H9 (cell line): Measurements from ENCODE around the gene GPR45. TPM values are rescaled to one million over a fixed set of nuclear protein-coding genes. Genes with fewer than 3 reads are reported as not detected.

ENCODE experiments used
- DNase-seq: peaks from one replicate; pipeline ENCODE4 v3.0.0-alpha.2; 2017
- H2AFZ ChIP-seq: one replicate; pipeline ENCODE4 v1.6.1; 2013; ENCODE audit warnings: mild to moderate bottlenecking, low read length, control low read depth, moderate library complexity
- H2AK5ac ChIP-seq: 2 replicates; pipeline ENCODE4 v1.6.1; 2013; ENCODE audit warnings: low read length, control low read depth, mixed read lengths; ENCODE audit not compliant: insufficient read length
- H2BK120ac ChIP-seq: one replicate; pipeline ENCODE4 v1.6.1; 2013; ENCODE audit warnings: low read depth, mild to moderate bottlenecking, low read length, control low read depth, inconsistent platforms; ENCODE audit not compliant: poor library complexity, severe bottlenecking
- H2BK12ac ChIP-seq: 2 replicates; pipeline ENCODE4 v1.6.1; 2013; ENCODE audit warnings: low read length, control low read depth, mixed read lengths, low read depth; ENCODE audit not compliant: insufficient read length
- H2BK15ac ChIP-seq: 2 replicates; pipeline ENCODE4 v1.6.1; 2013; ENCODE audit warnings: low read depth, low read length, control low read depth
- H2BK20ac ChIP-seq: one replicate; pipeline ENCODE4 v1.6.1; 2013; ENCODE audit warnings: low read depth, mild to moderate bottlenecking, low read length, control low read depth, inconsistent platforms; ENCODE audit not compliant: poor library complexity, severe bottlenecking
- H2BK5ac ChIP-seq: 2 replicates; pipeline ENCODE4 v1.6.1; 2013; ENCODE audit warnings: low read length, control low read depth, mixed read lengths; ENCODE audit not compliant: insufficient read length
- H3K14ac ChIP-seq: 2 replicates; pipeline ENCODE4 v1.6.1; 2013; ENCODE audit warnings: low read length, control low read depth; ENCODE audit not compliant: insufficient read depth
- H3K18ac ChIP-seq: 2 replicates; pipeline ENCODE4 v1.6.1; 2013; ENCODE audit warnings: low read depth, mild to moderate bottlenecking, mixed read lengths, low read length, control low read depth; ENCODE audit not compliant: insufficient read length
- H3K23ac ChIP-seq: 2 replicates; pipeline ENCODE4 v1.6.1; 2013; ENCODE audit warnings: low read length, control low read depth, mixed read lengths, low read depth; ENCODE audit not compliant: insufficient read length
- H3K23me2 ChIP-seq: 2 replicates; pipeline ENCODE4 v1.6.1; 2013; ENCODE audit warnings: low read depth, mild to moderate bottlenecking, mixed read lengths, low read length, control low read depth; ENCODE audit not compliant: insufficient read length, poor library complexity, severe bottlenecking
- H3K27ac ChIP-seq: 2 replicates; pipeline ENCODE4 v1.5.1; 2013; ENCODE audit warnings: low read length, control low read depth, mixed read lengths, low read depth; ENCODE audit not compliant: insufficient read length
- H3K27me3 ChIP-seq: 2 replicates; pipeline ENCODE4 v1.6.1; 2013; ENCODE audit warnings: low read length, control low read depth, inconsistent platforms; ENCODE audit not compliant: insufficient read depth
- H3K4ac ChIP-seq: 2 replicates; pipeline ENCODE4 v1.6.1; 2013; ENCODE audit warnings: low read depth, mild to moderate bottlenecking, control low read depth, inconsistent platforms, low read length, moderate library complexity
- H3K4me1 ChIP-seq: 2 replicates; pipeline ENCODE4 v1.6.1; 2013; ENCODE audit warnings: low read length, control low read depth, inconsistent platforms; ENCODE audit not compliant: insufficient read depth
- H3K4me2 ChIP-seq: 2 replicates; pipeline ENCODE4 v1.6.1; 2013; ENCODE audit warnings: low read length, control low read depth, mixed read lengths; ENCODE audit not compliant: insufficient read length, insufficient read depth
- H3K56ac ChIP-seq: 2 replicates; pipeline ENCODE4 v1.6.1; 2013; ENCODE audit warnings: low read depth, mild to moderate bottlenecking, mixed read lengths, low read length, control low read depth; ENCODE audit not compliant: insufficient read length
- H3K79me1 ChIP-seq: 2 replicates; pipeline ENCODE4 v1.6.1; 2013; ENCODE audit warnings: low read depth, mild to moderate bottlenecking, moderate library complexity, low read length, control low read depth, inconsistent platforms; ENCODE audit not compliant: insufficient read depth, poor library complexity, severe bottlenecking
- H3K79me2 ChIP-seq: 2 replicates; pipeline ENCODE4 v1.6.1; 2013; ENCODE audit warnings: low read length, control low read depth, inconsistent platforms; ENCODE audit not compliant: insufficient read depth
- H3K9ac ChIP-seq: 2 replicates; pipeline ENCODE4 v1.6.1; 2013; ENCODE audit warnings: low read length, control low read depth, mixed read lengths; ENCODE audit not compliant: insufficient read length; ENCODE audit errors: extremely low read depth
- H3K9me3 ChIP-seq: one replicate; pipeline ENCODE4 v1.6.1; 2013; ENCODE audit warnings: low read depth, low read length, inconsistent platforms; ENCODE audit not compliant: control insufficient read depth
- H3T11ph ChIP-seq: one replicate; pipeline ENCODE4 v1.6.1; 2013; ENCODE audit warnings: mild to moderate bottlenecking, low read length, control low read depth, inconsistent platforms
- H4K20me1 ChIP-seq: one replicate; pipeline ENCODE4 v1.6.1; 2013; ENCODE audit not compliant: control insufficient read depth, insufficient read length, insufficient read depth
- H4K5ac ChIP-seq: 2 replicates; pipeline ENCODE4 v1.6.1; 2013; ENCODE audit warnings: low read depth, mild to moderate bottlenecking, mixed read lengths, low read length, control low read depth; ENCODE audit not compliant: insufficient read length
- H4K8ac ChIP-seq: replicated peaks from 2 replicates; pipeline ENCODE4 v1.6.1; 2013; ENCODE audit warnings: low read length, control low read depth, mixed read lengths, low read depth; ENCODE audit not compliant: insufficient read length
- H4K91ac ChIP-seq: 2 replicates; pipeline ENCODE4 v1.6.1; 2013; ENCODE audit warnings: low read depth, mild to moderate bottlenecking, moderate library complexity, mixed read lengths, low read length, control low read depth; ENCODE audit not compliant: insufficient read length
- H3K27ac Mint-ChIP-seq, 3 experiments: 2 replicates in 2 of 3; 3 replicates in 1 of 3; pipeline ENCODE4 v1.8.0; 2020 to 2021; ENCODE audit warnings: mixed read lengths in 3 of 3, mild to moderate bottlenecking in 1 of 3, moderate library complexity in 1 of 3
- H3K27me3 Mint-ChIP-seq: 2 replicates; pipeline ENCODE4 v1.8.0; 2021; ENCODE audit warnings: low read depth, mild to moderate bottlenecking, moderate library complexity, mixed read lengths
- H3K36me3 Mint-ChIP-seq, 3 experiments: 2 replicates in 2 of 3; 3 replicates in 1 of 3; pipeline ENCODE4 v1.8.0; 2020 to 2021; ENCODE audit warnings: low read depth in 3 of 3, mixed read lengths in 3 of 3; ENCODE audit not compliant: insufficient read depth in 1 of 3
- H3K4me1 Mint-ChIP-seq, 2 experiments: 2 replicates each; pipeline ENCODE4 v1.8.0; 2020; ENCODE audit warnings: mixed read lengths in 2 of 2
- H3K4me3 Mint-ChIP-seq, 2 experiments: 2 replicates in 1 of 2; 3 replicates in 1 of 2; pipeline ENCODE4 v1.8.0; 2020 to 2021; ENCODE audit warnings: mild to moderate bottlenecking in 2 of 2, mixed read lengths in 2 of 2, moderate library complexity in 1 of 2
- H3K9me3 Mint-ChIP-seq, 2 experiments: 2 replicates in 1 of 2; 3 replicates in 1 of 2; pipeline ENCODE4 v1.8.0; 2020; ENCODE audit warnings: mild to moderate bottlenecking in 2 of 2, mixed read lengths in 2 of 2, moderate library complexity in 1 of 2
- CTCF ChIP-seq: fragments of 200-600 bp; sonication (generic); conservative IDR thresholded peaks from 3 replicates; pipeline ENCODE4 v1.8.0; 2021; ENCODE audit warnings: antibody characterized with exemption, mild to moderate bottlenecking
- WGBS: extraction: QIAGEN DNeasy Blood & Tissue Kit; methylation state at CpG from one replicate; pipeline ENCODE4 v1.1.7; 2013; ENCODE audit warnings: missing lambda C conversion rate, low lambda C conversion rate, mixed read lengths; ENCODE audit not compliant: insufficient read length; ENCODE audit errors: extremely low coverage; 5-methylcytosine and 5-hydroxymethylcytosine counted together
- total RNA-seq: library from RNA; stranded (reverse); gene quantifications from 2 replicates; pipeline ENCODE4 v1.2.1, GENCODE V29; 2021

GPR45 gene
- total RNA-seq, 1 experiment from 2014 or later, result not detected

- no peaks in the 10 kb centered on the region for H4K20me1 ChIP-seq
- no peak for TF ChIP-seq CTCF
- Mint-ChIP-seq H3K27me3 (peaks cover 13% of the 10 kb centered on the region), H3K4me3 (no peak overlapping the region), H3K27ac (peak overlapping the region in 1 of 3 experiments; percentile 37; a peak in 1 of 7 replicates), H3K4me1 (peaks cover 2 to 7% of the 10 kb centered on the region in 2 experiments; a peak in 3 of 4 replicates), H3K36me3 (peaks cover 8 to 22% (median 14%) of the 10 kb centered on the region in 3 experiments; a peak in 6 of 7 replicates), H3K9me3 (peaks cover 23 to 27% of the 10 kb centered on the region in 2 experiments)
- H3K4me2 ChIP-seq, result no peak overlapping the region
- no peak overlapping the region for H3K23ac ChIP-seq
- no peak overlapping the region for H3K9ac ChIP-seq
- no peaks in the 10 kb centered on the region for H3K27me3 ChIP-seq
- no peak overlapping the region for H2BK120ac ChIP-seq
- no peak for DNase-seq
- H2BK15ac ChIP-seq, result no peak overlapping the region
- H3T11ph ChIP-seq, result no peak overlapping the region
- no peak overlapping the region for H3K18ac ChIP-seq
- no peak overlapping the region for H3K27ac ChIP-seq
- no peak overlapping the region for H2BK5ac ChIP-seq
- H3K79me2 ChIP-seq, result no peaks in the 10 kb centered on the region
- H3K4me1 ChIP-seq, result no peaks in the 10 kb centered on the region
- H2BK12ac ChIP-seq, result no peak overlapping the region
- H3K14ac ChIP-seq, result no peak overlapping the region
- no peaks in the 10 kb centered on the region for H3K23me2 ChIP-seq
- H4K5ac ChIP-seq, result no peak overlapping the region
- no peaks in the 10 kb centered on the region for H3K79me1 ChIP-seq
- H3K4ac ChIP-seq, result no peak overlapping the region
- H2BK20ac ChIP-seq, result no peak overlapping the region
- no peak overlapping the region for H4K91ac ChIP-seq
- H2AK5ac ChIP-seq, result no peak overlapping the region
- no peak overlapping the region for H2AFZ ChIP-seq
- no CpG with 5 or more reads among the region's 14 CpGs for WGBS
- H3K56ac ChIP-seq, result no peak overlapping the region
- no peak overlapping the region for H4K8ac ChIP-seq
- peaks cover 6% of the 10 kb centered on the region for H3K9me3 ChIP-seq
Observed at GRCh38 chr2:105194022-105194675, 47.4 kb upstream of the GPR45 start.
